GM20431 (cell line): ENCODE measurements around the gene MEGF11.

ENCODE experiments used
- in situ Hi-C: fragments of 300-500 bp; cut with MseI, MboI; formaldehyde crosslinking; loops from one replicate; pipeline ENCODE4 v1.15.0; 2020; ENCODE audit warnings: low sequenced_read_pairs; ENCODE audit not compliant: unreplicated experiment

The MEGF11 gene

DNA sequence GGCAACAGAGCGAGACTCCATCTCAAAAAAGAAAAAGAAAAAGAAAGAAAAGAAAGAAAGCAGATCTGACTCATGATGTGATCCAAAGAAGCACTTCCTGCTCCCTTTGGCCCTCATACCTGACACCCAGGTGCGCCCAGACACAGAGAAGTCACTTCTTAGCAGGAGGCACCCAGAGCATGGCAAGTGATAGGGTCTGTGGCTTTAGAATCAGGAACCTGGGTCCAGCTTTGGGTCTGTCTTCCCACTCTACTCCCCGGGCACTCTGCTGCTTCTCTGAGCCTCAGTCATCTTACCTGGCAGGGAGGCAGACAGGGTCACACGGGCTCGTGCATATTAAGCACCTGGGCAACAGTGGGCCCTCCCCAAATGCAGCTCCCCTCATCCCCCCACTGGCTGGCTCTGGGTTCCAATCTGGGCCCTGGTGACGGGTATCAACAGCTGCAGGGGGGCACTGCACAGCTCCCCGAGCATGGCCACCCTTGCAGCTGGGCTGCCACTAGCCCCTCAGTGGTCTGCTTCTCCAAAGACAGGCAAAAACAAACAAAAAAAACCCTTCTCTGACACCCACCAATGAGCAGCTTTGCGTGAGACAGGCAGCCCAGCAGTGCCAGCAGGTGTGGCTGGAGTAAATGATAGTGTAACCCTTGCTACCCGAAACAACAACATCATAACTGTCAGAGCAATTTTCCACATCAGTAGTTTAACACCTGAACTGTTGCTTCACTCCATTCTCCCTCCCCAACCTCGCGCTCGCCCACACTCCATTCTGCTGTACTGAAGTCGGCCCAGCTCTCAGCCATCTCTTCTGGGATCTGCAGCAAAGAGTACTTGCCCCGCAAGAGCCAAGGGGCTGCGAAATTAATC is 99.8 kb downstream of the MEGF11 start:
- in situ Hi-C loops: no loop called here

DNA sequence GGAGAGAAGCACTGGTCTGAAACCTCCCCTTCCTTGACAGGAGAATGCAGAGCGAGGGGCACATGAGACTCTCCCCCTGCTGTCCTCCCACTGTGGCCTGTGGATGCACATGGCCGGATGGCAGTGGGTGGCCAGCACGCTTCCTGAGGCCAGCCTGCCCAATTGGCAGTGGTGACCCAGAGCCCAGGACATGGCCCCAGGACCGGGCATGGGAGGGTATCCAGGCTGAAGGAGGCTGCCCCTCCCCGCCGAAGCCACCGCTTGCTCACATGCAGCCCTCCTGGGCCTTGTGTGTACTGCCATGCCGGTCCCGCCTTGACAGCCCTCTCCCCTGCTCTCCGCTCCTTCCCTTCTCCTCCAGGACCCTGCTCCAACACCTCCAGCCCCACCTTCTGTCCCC is 100.9 kb downstream of the MEGF11 start:
- in situ Hi-C loops: no loop called here

DNA sequence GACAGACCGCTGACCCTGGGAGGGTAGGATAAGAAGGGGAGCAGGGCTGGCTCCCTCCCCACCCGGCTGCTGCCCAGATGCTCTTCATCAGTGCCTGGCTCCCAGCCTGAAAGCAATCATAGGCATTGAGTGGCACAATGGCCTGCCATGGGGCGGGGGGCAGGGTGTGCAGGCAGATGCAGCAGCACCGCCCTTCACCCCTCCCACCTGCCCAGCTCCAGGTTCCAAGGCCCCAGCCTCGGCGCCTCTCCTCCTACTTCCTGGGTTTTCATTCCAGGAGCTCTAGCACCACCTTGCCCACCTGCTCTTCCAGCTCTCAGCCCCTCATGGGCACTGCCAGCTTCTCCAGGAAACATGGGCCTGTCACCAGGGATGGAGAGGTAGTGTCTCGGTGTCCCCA is 101.7 kb downstream of the MEGF11 start:
- in situ Hi-C loops: no loop called here

DNA sequence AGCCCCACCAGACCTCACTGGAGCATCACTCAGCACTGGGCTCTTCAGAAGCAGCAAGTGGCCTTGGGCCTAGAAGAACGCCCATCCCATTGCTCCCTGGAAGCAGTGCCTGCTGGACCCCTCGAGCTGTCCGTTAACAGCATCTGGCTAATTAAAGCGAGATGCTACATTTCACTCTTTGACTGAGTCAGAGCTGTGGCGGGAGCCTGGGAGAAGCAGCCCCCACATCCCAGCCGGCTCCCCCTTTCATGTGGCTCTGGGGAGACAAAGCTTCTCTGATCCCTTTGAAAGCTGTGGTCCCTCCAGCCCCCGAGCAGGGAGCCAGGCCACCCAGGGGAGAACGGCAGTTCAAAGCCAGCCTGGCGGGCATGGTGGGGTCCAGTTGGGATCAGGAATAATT is 103.7 kb downstream of the MEGF11 start:
- in situ Hi-C loops: no loop called here

GRCh38 chr15:66148187-66148586 is 105.4 kb downstream of the MEGF11 start:
- in situ Hi-C loops: no loop called here

DNA sequence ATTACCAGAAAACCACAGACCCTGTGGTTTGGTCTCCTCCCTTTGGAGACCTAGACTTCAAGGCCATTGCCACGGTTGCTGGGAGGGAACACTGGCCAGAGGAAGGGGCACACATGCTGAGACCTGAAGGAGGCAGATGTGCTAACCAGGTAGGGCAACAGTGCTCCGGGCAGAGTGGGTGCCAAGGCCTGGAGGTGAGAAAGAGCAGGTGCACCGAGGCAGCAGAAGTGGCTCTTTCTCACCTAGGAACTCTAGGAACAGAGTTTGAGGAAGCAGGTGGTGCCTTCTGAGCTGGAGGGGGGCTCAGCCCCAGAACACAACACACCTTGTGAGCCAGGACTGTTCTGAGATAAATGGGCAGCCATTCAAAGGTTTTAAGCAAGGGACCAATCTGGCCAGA is 106.1 kb downstream of the MEGF11 start:
- in situ Hi-C loops: no loop called here

DNA sequence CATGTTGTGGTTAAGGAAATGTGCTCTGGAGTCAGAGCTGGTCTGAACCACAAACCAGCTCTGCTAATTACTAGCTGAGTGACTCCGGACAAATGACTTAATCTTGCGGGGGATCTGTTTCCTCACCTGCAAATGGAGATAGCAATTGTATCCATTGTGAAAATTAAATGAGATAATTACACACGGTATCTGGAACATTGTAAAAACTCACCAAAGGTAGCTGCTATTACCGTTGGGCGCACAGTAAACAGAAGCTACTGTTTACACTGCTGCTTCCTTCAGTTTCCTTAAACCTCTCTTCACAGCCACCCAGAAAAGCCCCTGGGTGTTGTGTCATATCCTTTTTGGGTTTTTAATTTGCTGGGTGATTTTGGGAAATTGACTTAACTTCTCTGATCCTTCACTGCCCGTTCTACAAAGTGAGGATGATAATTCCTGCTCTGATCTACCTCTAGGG is 107.8 kb downstream of the MEGF11 start:
- in situ Hi-C loops: no loop called here

DNA sequence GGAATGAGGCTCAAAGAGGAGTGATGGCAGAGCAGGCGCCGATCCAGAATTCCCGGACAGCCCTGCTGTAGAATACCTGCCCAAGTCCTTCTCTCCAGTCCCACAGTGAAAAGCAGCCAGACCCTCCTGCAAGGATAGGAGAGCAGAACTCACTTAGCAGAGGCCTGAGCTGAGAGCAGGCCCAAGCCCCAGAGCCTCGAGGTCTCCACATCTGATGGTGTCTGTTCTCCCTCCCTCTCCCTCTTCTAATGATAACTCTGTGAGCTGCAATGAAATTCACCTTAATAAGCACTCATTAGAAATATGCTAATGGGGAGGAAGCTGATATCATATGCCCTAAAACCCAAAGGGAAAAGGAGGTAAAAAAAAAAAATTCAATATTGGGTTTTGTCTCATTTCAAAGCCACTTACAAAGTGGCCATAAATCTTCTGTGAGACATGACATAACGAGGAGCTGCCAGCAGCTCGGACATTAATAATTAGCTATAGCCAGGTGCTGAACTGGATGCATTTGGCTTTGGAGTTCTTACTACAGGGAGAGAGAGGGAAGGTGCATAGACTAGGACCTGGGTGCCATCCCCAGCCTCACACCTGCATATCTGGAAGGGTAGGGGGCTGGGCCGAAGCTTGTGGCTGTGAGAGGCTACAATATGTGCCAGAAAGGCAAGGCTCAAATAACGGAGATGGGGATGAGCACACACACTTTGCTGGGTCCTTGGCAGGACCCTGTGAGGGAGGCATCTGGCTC is 108.4 kb downstream of the MEGF11 start:
- in situ Hi-C loops: no loop called here

DNA sequence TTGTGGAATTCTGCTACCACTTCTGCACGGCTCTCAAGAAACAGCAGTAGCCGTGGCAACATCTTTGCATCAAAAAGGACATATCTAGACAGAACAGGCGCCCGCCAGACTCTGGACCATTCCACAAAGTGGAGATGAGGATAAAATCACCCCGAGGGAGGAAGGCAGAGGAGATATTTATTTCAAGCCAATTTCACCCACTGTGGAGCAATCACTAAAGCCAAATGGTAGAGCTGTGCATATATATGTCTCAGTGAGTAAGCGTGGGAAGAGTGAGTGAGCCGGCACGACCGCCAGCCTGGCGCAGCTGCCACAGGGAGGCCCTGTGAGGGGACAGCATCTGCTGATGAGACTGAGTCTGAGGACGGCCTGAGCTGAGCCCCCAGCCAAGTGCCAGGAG is 111.3 kb downstream of the MEGF11 start:
- in situ Hi-C loops: no loop called here

DNA sequence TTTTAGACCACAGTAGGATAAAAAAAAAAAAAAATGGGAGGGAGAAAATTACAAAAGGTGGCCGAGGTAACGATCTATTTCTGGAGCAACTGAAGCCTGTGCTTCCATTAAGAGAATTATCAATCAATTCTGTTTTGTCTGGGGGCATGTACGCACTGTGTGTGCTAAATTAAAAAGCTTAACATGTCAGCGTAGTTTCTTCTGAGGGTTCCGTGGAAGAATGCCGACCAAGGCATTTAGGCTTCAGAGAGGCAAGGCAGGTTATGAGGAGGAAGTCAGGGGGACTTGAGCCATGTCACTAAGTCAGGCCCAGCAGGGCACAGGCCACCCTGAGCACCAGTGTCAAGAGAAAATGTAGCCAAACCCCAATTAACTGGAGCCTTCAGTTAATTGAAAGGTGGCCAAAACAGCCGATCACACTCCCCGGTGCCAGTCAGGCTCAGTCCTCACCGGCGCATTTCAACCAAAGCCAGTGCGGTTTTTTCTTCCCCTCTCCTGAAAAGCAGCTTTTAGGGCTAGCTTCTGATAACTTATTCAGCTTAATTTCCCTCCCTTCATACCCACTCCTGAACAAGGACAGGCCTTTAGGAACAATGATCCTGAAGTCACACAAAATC is 113.9 kb downstream of the MEGF11 start:
- in situ Hi-C loops: no loop called here

DNA sequence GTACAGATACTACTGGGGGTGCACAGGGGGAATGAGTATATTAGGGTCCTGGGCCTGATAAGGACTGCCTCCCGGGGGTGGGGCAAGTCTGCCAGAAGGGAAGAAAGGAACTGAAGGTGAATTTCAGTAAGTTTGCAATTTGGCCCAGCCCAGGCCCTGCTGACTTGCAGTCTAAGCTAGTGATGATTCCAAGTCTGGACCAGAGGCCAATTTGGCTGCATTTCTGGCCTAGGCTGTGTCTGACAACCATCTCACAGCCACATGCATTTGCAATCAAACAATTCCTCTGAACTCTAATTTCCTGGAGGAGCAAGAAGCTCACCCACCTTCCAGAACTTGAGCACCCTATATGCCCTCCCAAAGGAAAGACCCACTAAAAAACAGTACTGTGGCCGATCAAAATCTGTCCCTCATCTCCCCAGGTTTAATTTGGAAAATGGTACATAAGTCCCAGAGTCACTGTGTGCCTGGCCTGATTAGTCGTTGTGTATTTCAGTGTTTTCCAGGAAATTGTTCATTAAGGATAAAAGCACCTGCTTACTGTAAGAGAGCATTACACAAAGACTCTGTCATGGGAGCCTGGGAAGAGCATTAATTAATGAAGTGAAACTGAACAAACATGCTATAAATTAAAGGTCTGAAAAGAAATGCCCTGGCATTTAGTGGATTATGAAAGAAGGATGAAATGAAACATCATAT is 114.5 kb downstream of the MEGF11 start:
- in situ Hi-C loops: no loop called here

- in situ Hi-C loops: no loop called here
Observed at GRCh38 chr15:66138096-66138783, 115.3 kb downstream of the MEGF11 start.

DNA sequence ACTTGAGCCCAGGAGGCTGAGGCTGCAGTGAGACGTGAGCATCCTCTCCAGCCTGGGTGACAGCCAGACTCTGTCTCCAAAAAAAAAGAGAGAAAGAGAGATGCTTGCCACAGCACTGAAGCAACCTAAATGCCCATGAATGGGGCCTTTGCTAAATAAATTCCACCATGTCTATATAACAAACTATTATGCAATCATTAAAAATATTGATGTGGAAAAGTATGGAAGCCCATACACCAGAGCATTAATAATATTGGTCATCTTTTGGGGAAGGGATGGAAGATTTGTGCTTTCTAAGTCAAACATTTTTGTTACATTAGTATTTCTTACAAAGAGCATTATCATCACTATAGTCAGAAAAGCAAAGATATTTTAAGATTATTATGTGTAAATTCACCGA is 116.6 kb downstream of the MEGF11 start:
- in situ Hi-C loops: no loop called here

GRCh38 chr15:66135664-66136063 is 117.9 kb downstream of the MEGF11 start:
- in situ Hi-C loops: no loop called here

GRCh38 chr15:66134284-66134683 is 119.3 kb downstream of the MEGF11 start:
- in situ Hi-C loops: no loop called here

- in situ Hi-C loops: no loop called here
Observed at GRCh38 chr15:66133247-66133885, 120.2 kb downstream of the MEGF11 start.

DNA sequence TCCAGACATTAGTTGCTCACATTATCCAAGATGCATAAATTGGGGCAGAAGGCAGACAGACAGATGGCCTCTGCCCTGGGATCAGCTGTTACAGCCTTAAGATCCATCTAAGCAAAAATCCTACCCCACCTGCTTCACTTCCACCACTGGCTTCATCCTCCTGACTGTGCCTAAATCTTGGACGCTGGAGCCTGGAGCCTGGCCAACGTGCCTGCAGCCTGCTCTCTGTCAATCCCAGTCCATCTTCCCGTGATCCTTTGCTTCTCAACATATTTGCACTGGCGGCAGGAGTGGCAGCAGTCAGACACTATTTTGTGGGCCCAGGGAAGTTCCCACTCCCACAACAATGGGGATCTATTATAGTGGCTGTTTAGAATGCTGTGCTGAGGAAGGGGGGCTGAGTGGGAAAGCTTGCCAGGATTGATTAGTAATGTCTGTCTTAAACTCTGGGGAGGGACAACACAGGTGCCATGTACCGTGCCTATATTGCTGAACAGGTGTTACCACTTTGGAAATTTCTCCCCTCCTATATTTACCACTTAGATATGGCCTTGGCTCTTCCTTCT is 121.2 kb downstream of the MEGF11 start:
- in situ Hi-C loops: no loop called here

DNA sequence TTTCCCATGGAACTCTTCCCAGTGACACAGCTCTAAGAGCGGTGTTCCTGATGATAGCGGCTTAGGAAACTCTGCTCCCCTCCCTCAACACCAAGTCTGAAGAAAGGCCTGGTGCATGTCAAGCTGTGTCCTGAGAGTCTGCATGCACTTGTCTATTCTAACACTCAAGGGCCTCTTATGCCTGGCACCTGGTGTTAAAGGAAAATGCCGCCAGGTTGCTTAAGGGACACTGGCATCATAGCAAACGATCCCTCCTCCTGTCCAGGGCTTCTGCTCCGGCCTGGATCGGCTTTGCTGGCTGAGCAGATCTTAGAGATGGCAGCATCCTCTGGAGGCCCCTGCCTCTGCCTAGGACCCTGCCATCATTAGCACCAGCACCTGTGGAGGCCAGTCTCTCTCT is 121.7 kb downstream of the MEGF11 start:
- in situ Hi-C loops: no loop called here

- in situ Hi-C loops: no loop called here
Observed at GRCh38 chr15:66131200-66131599, 122.3 kb downstream of the MEGF11 start.
